HK-2 (cell line): ENCODE data around the gene UBE2L3.
A peak's percentile ranks its signal among the peaks of the same experiment; 100 is the strongest.
"Not testable (repeated sequence)": the region's sequence is repeated elsewhere in the genome, so short reads cannot be mapped to it uniquely, and the experiment has no call there.

Experiments
- DNase-seq: peaks from one replicate; pipeline ENCODE4 v3.0.0-alpha.2; 2018; ENCODE audit not compliant: unreplicated experiment

Gene UBE2L3

DNA sequence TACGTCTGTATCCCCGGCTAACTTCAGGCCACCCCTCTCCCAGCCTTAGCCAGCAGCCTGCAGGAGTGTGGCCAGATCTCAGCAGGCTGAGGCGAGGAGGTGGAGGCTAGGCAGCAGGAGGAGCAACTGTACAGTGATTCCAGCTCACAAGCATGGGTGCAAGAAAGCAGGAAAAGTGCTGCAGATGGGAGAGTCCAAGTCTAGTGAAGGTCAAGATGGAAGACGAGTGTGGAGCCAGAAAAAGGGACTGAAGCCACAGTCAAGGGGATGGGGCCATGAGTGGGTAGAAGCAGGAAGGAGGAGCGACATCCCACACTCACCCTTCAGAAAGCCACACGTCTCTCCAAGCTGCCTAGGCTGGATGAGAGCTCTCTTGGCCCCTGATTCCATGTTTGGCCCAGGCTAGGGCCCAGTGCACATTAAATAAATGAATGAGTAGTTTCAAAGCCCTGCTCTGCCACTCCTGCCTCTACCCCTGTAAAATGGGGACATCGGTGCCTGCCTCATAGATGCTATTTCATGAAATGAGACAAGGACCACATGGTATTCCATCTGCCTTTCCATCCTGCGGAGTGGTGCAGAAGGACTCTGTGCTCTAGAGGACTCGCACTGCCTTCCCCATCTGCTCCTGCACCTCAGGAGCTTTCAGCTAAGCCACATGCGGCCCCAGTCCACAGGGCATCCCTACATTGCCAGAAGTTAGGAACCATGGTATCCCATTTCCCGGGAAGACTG, 59.4 kb downstream of the UBE2L3 start:
- DNase-seq = no peak

DNA sequence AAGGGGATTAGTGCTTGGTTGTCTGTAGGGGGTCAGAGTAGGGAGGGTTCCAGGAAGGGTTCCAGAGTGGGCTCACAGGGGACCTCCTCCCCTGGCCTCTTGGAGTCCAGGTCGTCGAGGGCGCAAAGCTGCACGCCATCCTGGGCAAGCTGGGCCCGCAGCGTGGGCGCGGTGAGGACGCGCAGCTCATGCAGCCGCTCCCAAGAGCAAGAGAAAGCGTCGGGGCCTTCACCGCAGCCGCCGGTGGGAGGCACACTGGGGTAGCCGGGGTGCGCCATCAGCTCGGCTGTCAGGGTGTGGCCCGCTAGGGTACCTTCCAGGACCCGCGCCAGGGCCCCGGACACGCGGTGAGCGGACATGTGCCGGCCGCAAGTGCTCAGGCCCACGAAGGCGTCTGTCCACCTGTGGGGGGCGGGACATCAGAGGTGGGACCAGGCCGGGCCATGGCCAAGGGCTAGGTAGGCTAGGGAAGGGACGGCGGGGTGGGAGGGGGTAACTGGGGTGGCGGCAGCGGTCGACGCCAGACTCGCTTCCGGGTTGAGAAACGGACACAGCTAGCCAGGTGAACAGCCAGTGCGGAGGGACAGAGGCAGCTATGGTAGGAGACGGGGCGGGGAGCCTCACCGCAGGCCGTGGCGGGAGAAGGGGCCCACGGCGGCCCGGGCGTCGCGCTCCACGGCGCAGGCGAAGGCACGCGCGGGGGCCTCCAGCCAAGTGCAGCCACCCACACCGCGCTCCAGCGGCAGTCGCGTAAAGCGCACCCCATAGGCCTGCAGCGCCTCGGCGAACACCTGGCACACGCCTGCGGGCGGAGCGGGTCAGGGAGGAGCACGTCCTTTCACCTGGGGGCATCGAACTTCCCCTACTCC, 61.1 kb downstream of the UBE2L3 start:
- no peak for DNase-seq

DNA sequence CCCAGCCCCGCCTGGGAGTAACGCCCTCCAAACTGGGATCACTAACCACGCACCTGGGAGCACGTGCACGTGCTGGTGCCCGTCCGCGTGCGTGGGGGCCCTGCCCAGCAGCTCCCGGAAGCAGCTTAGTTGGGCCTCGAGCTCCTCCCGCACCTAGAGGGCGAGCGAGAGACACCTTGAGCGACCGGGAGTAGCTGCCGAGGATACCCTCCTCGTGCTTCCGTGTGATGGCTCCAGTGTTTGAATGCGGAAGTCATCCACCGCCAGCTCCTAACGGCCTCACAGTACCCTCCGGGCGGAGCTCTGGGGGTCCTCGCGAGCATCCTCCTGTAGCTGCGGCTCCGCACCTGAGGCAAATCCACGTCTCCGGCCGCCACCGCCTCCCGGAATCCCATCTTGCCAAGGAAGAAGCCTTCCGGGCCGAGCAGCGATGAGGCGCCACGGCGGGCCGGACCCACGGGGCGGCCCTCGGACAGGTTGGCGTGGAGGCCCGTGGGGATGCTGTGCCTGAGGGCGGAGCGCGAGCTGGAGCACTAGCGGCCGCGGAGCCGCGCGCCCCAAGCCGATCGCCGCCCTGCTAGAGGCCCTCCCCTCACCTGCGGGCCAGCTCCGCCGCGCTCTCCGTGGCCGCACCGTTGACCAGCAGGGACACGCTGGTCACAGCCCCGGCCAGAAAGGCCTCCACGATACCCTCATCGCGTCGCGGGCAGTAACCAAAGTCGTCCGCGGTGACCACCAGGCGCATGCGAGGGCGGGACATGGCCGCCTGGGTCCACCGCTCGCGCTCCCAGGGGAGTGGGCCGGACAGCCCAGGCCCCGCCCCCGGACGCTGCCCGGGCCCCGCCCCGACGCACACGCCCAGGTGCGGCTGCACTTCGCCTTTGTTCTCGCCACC, 62.0 kb downstream of the UBE2L3 start, which contains the start of gene YDJC:
Gene YDJC, minus strand, starts transcription at position 768 of the 895 bp plus-strand sequence. Its CDS starts 8 bp downstream, at position 760.
- DNase-seq = peak; percentile 92

DNA sequence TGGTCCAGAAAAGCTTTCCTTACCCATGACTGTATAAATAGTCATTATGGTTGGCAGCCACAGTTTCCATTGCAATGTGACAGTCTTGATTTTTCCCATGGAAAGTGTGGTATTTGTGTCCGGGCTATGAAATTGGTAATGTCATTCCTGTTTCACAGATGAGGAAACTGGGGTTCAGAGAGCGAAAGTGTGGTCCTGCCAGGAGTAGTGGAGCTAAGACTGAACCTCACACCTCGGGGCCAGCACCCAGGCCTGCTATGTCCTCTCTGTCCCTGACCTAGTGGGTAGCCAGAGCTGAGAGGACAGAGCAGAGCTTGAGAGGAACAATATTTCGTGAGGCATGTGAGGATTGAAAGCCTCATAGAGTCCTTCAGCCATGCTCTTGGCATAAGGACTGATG, 63.5 kb downstream of the UBE2L3 start:
- no peak for DNase-seq

DNA sequence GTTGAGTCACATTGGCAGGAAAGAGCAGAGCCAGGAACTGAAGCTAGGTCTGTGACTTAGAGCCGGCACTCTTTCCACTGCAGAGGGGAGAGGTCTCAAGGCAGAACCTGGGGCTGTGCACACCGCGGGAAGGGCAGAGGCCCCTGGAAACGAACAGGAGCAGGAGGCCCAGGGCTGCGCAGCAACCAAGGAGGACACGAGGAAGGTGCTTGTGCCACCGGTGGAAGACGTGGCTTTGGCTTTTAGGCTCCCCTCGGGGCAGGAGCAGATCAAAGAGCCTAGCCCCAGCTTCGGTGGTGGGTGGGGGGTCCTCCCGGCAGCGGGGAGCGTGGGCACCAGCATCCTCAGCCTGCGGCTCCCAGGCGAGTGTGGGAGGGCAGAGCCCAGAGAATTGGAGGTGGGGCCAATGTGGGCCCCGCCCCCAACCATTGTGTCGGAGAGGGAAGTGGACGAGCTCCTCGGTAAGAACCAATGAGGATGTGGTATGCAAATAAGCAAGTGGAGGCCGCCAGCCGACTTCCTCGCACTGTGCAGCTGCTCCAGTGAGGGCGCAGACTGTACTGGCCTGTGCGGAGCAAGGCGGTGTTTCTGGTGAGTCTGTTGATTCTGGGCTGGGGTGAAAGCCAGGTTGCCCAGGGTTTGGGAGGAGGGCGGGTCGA, 64.9 kb downstream of the UBE2L3 start, which contains the start of gene CCDC116:
Gene CCDC116, plus strand, starts transcription at position 524 of the 659 bp plus-strand sequence. CDS start 422 bp downstream, outside the sequence.
- no peak for DNase-seq

DNA sequence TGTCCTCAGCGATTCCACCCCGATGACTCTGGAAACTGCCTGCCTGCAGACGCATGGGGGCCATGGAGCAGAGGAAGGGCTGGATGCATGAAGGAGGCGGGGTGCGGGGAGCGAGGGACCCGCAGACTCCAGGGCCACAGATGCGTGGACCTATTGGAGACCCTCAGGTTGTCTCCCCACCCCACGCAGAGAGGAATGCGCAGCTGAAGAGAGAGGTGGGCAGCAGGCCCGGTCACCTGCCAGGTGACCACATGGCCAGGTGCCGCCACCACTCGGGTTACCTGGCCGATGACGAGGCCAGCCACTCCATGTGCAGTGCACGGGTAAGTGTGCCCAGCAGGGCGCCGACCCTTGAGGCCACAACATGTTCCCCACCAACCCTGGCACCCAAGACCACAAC, 65.4 kb downstream of the UBE2L3 start:
- DNase-seq = no peak

DNA sequence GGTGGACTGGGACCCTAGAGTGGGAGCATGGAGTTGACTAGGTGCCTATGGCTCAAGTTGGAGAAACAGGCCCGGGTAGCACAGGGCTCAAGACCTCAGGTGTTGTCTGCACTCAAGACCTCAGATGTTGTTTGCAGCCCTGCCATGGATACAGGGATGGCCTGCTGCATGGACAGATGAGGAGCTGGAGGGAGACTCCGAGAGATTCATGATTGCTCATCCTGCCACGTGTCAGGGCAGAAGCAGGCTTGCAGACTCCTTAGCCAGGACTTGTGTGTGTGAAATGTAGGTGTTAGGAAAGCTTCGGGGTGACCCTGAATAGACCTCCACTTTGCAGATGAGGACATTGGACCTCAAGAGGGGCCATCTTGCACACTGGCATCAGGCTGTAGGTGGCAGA, 66.0 kb downstream of the UBE2L3 start:
- DNase-seq = no peak

DNA sequence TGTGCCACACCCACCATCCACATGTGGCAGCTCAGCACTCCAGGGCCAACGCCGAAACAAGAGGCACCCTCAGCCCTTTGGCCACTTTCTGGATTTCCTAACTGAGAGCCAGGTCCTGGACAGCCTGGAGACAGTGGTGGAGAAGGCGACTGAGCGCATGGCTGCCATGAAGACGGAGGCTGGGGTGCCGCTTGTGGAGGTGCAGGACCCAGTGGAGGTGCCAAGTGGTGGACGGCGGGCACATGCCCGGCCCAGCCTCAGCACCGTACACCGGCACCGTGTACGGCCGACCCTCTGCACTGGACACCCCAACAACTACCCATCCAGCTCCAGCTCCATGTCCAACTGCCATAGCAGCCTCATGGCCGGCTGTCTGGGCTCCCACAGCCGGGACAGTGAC, 66.6 kb downstream of the UBE2L3 start:
- no peak for DNase-seq

DNA sequence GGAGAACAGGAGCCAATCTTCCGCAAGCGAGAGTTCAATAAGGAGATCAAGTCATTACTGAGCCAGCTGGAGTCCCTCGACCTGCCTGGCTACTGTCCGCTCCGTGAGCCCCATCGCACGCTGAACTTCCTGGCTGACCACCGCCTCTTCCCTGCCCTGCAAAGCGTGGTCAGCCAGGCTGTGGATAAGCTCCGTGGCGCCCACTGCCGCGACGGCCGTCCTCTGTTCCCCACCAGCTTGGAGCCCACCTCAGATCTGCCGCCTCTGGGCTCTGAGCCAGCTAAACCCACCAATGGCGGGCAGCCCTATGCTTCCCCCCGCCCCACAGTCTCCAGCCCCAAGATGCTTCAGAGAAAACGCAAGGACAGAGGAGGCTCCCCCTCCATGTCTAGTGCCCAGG, 67.3 kb downstream of the UBE2L3 start:
- DNase-seq = no peak

DNA sequence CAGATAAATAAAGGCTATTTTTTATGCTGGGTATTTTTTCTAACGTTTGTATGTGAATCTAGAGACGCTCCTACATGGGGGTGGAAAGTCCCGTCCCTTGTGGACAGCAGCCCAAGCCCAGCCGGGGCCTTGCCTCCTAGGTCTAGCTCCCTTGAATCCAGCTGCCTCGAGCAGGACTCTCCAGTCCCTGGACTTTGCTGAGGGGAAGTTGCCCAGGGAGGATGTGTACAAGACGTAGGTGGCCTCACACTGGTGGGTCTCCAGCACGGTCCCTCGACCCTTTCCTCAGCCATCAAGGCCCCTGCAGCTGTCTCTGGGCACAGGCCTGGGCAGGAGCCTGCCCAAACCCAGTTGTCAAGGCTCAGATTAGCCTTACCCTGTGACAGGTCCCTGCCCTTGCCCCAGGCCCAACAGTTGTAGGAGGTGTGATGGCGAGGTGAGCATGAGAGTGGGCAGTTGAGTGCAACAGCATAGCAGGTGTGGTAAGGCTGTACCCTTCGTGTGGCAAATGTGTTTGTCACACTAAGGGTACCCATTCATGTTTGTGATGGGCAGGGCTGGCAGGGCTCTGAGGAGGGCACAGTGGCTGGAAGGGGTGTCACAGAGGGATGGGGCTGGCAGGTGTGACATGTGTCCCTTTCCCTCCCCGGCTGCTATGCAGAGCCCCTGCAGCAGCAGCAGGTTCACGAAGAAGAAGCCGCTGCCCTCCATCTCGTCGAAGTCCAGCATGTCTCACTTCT, 68.4 kb downstream of the UBE2L3 start:
- no peak for DNase-seq

DNA sequence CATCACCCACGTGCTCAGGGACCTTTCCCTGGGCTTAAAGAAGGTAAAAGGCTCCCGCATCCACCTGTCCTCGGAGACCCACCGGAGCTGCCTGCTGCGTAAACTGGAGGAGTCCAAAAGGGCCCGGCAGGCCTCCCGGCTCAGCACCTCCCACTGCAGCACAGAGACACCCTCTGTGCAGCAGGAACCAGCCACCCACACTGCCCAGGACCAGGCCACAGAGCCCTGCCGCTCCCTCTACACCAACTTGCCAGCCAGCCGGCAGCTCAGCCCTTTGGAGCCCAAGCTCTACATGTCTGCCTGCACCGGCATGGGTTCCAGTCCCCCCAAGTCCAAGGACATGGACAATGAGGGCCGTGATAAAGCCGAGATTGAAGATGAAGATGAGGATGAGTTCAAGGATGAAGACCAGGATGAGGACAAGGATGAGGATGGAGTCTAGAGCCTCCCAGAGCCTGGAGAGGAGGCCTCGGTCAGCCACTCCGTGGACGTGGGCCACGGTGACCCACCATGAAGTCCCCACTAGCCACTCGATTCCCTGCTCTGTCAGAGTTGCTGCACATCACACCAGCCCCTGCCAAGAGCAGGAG, 69.2 kb downstream of the UBE2L3 start:
- no peak for DNase-seq

DNA sequence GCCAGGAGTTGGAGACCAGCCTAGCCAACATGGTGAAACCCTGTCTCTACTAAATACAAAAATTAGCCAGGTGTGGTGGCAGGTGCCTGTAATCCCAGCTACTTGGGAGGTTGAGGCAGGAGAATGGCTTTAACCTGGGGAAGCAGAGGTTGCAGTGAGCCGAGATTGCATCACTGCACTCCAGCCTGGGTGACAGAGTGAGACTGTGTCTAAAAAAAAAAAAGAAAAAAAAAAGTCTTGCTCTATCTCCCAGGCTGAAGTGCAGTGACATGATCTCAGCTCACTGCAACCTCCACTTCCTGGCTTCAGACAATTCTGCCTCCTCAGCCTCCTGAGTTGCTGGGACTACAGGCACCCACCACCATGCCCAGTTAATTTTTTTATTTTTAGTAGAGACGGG, 69.9 kb downstream of the UBE2L3 start:
- DNase-seq = not testable (repeated sequence)

DNA sequence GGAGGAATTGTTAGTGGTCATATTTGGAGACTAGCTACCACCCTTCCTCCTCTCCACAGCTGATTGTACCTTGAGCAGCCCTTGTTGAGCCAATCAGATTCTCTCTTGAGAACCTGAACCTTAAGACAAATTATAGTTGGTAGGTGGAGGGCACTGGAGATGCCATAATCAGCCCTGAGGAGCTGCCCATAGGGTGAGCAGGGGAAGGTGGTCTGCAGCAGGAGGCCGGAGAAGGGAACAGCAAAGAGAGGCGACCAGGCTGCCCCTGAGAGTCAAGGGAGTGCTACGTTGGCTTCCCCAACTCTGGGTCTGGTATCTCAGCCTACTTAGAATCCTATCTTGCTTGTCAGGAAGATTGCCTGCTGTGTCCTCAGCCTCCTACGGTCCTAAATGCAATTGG, 71.8 kb downstream of the UBE2L3 start:
- no peak for DNase-seq

DNA sequence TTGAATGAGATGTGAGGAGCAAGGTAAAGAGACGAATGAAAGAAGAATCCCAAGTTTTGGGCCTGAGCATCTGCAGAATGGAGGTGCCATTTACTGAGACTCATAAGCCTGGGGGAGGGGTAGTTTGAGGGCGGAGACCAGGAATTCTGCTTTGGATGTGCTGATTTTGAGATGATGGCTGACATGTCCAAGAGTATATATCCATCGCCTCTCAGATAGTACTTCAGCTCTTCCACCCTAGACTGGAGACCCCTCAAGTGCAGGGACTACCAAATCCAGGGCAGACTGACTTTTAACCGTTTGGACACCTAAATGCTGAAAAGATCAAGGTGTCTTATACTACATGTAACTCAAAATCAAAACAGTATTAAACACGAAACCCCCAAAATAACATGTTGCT, 73.3 kb downstream of the UBE2L3 start:
- no peak for DNase-seq

DNA sequence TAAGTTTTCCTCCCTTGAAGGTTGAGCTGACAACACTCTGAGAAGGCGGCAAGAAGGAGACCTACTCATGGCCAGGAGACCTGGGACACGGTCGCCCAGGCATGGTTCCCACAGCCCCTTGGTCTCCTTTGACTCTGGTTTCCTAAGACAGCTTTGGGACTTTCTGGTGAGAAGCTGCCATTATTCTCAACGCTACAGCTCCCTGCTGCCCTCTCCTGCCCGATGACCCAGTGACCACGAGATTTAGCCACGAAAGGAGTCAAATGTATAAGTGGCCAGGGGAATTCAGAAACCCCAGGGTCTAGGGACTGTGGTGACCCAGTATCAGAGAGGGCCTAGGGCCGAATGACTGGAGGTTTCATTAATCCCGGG, 73.9 kb downstream of the UBE2L3 start:
- peak; percentile 47 for DNase-seq

DNA sequence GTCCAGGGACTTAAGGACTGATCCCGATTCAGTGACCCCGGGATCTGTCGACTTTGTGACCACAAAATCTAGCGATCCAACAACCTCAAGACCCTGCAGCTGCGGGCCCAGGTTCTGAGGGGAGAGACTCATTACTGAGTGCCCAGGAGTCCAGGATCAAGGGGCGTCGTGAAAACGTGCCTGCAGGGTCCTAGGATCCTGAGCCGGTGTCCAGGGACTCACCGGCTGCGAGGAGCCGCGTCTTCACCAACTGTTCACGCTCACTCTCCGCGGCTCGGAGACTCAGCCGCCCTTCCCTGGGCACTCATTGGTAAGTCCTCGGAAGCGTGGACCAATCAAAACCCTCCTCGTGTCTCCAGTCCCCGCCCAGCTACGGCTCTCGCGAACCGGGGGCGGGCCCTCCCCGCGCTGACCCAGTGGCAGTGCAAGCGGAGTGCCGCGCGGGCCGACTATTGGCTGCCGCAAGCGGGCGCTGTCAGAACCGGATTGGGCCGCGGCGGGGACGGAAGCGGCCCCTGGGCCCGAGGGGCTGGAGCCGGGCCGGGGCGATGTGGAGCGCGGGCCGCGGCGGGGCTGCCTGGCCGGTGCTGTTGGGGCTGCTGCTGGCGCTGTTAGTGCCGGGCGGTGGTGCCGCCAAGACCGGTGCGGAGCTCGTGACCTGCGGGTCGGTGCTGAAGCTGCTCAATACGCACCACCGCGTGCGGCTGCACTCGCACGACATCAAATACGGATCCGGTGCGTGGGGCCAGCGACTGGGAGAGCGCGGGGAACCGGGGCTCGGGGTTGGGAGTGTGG, 74.5 kb downstream of the UBE2L3 start, which contains the start of gene SDF2L1:
Gene SDF2L1, plus strand, starts transcription at position 514 of the 795 bp plus-strand sequence. Its CDS starts 35 bp downstream, at position 549.
- DNase-seq = peak; percentile 97

DNA sequence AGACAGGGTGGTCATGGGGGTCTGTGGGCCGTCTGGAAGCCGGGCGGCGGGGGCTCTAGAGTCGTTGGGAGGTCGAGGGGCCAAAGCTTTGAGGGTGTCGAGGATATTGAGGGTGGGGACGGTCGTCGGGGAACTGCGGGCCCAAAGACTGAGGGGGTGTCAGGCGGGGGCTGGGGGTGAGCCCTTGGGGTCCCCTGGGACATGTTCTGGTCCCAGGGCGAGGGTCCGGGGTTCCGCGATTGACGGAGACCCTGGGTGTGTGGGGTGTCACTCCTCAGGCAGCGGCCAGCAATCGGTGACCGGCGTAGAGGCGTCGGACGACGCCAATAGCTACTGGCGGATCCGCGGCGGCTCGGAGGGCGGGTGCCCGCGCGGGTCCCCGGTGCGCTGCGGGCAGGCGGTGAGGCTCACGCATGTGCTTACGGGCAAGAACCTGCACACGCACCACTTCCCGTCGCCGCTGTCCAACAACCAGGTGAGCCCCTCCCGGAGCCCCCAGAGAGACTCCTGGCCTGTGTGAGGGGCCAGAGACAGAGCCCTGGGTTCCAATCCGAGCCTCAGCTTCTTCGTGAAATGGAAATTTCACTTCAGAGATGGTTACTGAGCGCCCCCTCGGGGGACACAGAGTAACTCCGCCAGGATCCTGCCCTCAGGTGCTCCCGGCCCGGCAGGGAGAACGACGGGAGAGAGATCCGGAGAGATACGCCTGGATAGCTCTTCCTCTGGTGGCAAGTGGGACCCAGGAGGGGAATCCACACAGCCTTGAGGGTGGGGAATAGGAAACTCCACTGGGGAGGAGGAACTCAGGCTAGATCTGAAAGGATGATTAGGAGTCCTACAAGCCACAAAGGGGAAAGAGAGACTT, 75.3 kb downstream of the UBE2L3 start:
- DNase-seq = peak; percentile 66
